ENCODE measurements around the gene GRAMD2B. TPM values are rescaled to one million over a fixed set of nuclear protein-coding genes. Genes with fewer than 3 reads are reported as not detected.

The GRAMD2B gene
- total RNA-seq, 3 donors from 2014 or later: 38.1 to 206 (median 103) TPM

DNA sequence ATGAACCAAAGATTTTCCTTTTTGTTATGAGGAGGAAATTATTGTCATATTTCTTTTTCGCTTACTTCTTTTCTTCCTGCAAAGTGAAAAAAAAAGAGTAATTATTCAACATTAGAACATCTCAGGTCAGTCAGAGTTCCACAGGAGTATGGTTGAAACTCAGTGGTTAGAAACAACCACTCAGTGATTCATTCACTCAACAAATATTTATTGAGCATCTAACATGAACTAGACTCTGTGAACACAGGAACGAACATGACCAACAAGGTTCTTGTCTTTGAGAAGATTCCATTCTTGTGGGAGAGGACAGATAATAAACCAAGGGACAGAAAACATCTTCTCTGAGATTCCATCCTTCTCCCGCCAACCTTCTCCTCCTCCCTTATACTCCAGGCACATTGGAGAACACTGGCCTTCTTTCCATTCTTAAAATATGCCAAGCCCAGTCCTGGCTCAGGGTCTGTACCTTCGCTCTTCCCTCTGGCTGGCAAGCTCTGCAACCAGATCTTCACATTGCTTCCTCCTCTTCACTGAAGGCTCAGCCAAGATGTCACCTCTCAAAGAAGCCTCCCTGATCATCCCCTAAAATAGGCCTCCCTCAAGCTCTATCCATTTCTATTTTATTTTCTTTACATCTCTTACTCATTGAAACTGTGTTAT, 6.8 kb upstream of the GRAMD2B start:
- no peaks in the 10 kb centered on the region for H3K36me3 ChIP-seq
- no peak for TF ChIP-seq CTCF (IDR thresholded peaks at IDR 0.05)
- no peak for TF ChIP-seq POLR2AphosphoS5 (IDR thresholded peaks at IDR 0.05)
- TF ChIP-seq POLR2A (IDR thresholded peaks at IDR 0.05): no peak
- H3K4me1 ChIP-seq: peaks cover 0 to 9% of the 10 kb centered on the region in 2 donors
- no peak for DNase-seq (ENCODE audit: low spot score in 2 of 2)
- intact Hi-C loops (cut with DNase I; ENCODE audit: low total_unique reads): no loop called here
- H3K27ac ChIP-seq: peak overlapping the region; percentile 41 to 65
- H3K27me3 ChIP-seq: no peaks in the 10 kb centered on the region
- H3K4me3 ChIP-seq: no peak overlapping the region
- H3K9me3 ChIP-seq: no peaks in the 10 kb centered on the region

DNA sequence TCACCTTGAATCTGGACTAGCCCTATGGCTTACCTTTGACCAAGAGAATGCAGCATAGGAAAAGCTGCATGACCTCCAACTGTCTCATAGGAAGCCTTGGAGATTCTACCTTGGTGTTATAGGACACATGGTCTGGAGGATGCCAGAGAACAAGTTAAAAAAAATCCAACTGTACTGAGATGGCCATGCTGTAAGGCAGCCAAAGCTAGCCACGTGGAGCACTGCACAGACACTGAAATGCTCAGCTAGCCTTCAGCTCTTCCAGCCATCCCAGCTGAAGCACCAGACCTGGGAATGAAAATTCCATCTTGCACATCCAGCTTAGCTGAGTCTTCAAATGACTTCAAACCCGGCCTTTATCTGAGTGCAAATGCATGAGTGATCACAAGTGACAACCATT, 6.0 kb upstream of the GRAMD2B start:
- H3K27ac ChIP-seq: no peak overlapping the region
- intact Hi-C loops (cut with DNase I; ENCODE audit: low total_unique reads): no loop called here
- TF ChIP-seq POLR2AphosphoS5 (IDR thresholded peaks at IDR 0.05): no peak
- TF ChIP-seq CTCF (IDR thresholded peaks at IDR 0.05): no peak
- TF ChIP-seq POLR2A (IDR thresholded peaks at IDR 0.05): no peak

DNA sequence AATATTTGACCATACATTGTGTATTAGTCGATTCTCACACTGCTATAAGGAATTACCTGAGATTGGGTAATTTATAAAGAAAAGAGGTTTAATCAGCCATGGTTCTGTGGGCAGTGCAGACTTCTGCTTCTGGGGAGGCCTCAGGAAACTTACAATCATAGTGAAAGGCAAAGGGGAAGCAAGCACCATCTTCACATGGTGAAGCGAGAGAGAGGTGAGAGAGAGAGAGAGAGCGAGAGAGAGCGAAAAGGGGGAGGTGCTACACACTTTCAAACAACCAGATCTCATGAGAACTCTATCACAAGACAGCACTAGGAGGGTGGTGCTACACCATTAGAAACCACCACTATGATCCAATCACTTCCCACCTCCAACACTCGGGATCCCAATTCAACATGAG, 4.1 kb upstream of the GRAMD2B start:
- no peak for TF ChIP-seq POLR2AphosphoS5 (IDR thresholded peaks at IDR 0.05)
- TF ChIP-seq POLR2A (IDR thresholded peaks at IDR 0.05): no peak
- TF ChIP-seq CTCF (IDR thresholded peaks at IDR 0.05): no peak
- no peaks in the 10 kb centered on the region for H3K9me3 ChIP-seq
- no peaks in the 10 kb centered on the region for H3K36me3 ChIP-seq
- no peak overlapping the region for H3K27ac ChIP-seq
- DNase-seq (ENCODE audit: low spot score in 2 of 2): no peak
- H3K4me3 ChIP-seq: no peak overlapping the region
- peaks cover 0 to 9% of the 10 kb centered on the region in 2 donors for H3K4me1 ChIP-seq
- intact Hi-C loops (cut with DNase I; ENCODE audit: low total_unique reads): no loop called here
- no peaks in the 10 kb centered on the region for H3K27me3 ChIP-seq

More for the DNA sequence above, 6.0 kb upstream of the GRAMD2B start:
- no peaks in the 10 kb centered on the region for H3K36me3 ChIP-seq
- H3K4me3 ChIP-seq: no peak overlapping the region
- H3K4me1 ChIP-seq: peaks cover 0 to 9% of the 10 kb centered on the region in 2 donors
- DNase-seq (ENCODE audit: low spot score in 2 of 2): no peak
- H3K9me3 ChIP-seq: no peaks in the 10 kb centered on the region
- no peaks in the 10 kb centered on the region for H3K27me3 ChIP-seq

DNA sequence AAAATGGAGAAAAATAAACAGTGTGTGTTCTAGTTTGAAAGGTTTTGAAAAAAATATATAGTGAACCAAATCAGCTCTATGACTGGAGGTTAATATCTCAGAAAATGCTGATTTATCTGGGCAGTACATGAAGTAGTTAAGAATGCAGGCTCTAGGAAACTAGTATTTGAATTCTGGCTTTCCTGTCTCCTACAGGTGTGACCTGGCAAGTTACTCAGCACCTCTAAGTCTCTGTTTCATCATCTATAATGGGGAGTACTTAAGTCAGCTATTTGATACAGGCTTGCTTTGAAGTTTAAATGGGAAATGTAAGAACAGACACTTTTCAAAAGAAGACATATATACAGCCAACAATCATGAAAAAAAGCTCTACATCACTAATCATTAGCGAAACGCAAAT, 5.2 kb downstream of the GRAMD2B start:
- TF ChIP-seq POLR2AphosphoS5 (IDR thresholded peaks at IDR 0.05) (no peak), CTCF (IDR thresholded peaks at IDR 0.05) (no peak), POLR2A (IDR thresholded peaks at IDR 0.05) (no peak)
- no peaks in the 10 kb centered on the region for H3K27me3 ChIP-seq
- H3K27ac ChIP-seq: peak overlapping the region; percentile 32 to 96
- no peaks in the 10 kb centered on the region for H3K9me3 ChIP-seq
- H3K36me3 ChIP-seq: no peaks in the 10 kb centered on the region
- H3K4me3 ChIP-seq: no peak overlapping the region
- H3K4me1 ChIP-seq: peaks cover 0 to under 1% of the 10 kb centered on the region in 2 donors
- intact Hi-C loops (cut with DNase I; ENCODE audit: low total_unique reads): no loop called here
- no peak for DNase-seq (ENCODE audit: low spot score in 2 of 2)

GRCh38 chr5:126430631-126431030, 7.4 kb downstream of the GRAMD2B start:
- H3K4me3 ChIP-seq: no peak overlapping the region
- TF ChIP-seq CTCF (IDR thresholded peaks at IDR 0.05) (no peak), POLR2AphosphoS5 (IDR thresholded peaks at IDR 0.05) (no peak), POLR2A (IDR thresholded peaks at IDR 0.05) (no peak)
- intact Hi-C loops (cut with DNase I; ENCODE audit: low total_unique reads): no loop called here
- H3K36me3 ChIP-seq: no peaks in the 10 kb centered on the region
- H3K4me1 ChIP-seq: peaks cover 0 to 14% of the 10 kb centered on the region in 2 donors
- H3K27ac ChIP-seq: peak overlapping the region in 1 of 2 donors; percentile 85
- H3K9me3 ChIP-seq: no peaks in the 10 kb centered on the region
- no peak for DNase-seq (ENCODE audit: low spot score in 2 of 2)
- H3K27me3 ChIP-seq: no peaks in the 10 kb centered on the region

Data from breast epithelium (tissue), 4 donors.